NCI-H2171 (cell line): Measurements from ENCODE around the gene EYS.
A peak's percentile ranks its signal among the peaks of the same experiment; 100 is the strongest.

Experiments
- DNase-seq: peaks from one replicate; lab custom pipeline; 2025; lab: John Stamatoyannopoulos, UW

The EYS gene

GRCh38 chr6:64949257-64949656, 757.8 kb downstream of the EYS start:
- DNase-seq = no peak

- DNase-seq = no peak
Observed at GRCh38 chr6:64948261-64948660, 758.8 kb downstream of the EYS start.

GRCh38 chr6:64945450-64945849, 761.6 kb downstream of the EYS start:
- no peak for DNase-seq

- DNase-seq = no peak
Observed at GRCh38 chr6:64932486-64932885, 774.5 kb downstream of the EYS start.

GRCh38 chr6:64930681-64931080, 776.3 kb downstream of the EYS start:
- DNase-seq = peak; percentile 83

GRCh38 chr6:64926051-64926450, 781.0 kb downstream of the EYS start:
- DNase-seq = no peak

GRCh38 chr6:64920257-64920656, 786.8 kb downstream of the EYS start:
- no peak for DNase-seq

- no peak for DNase-seq
Observed at GRCh38 chr6:64914124-64914523, 792.9 kb downstream of the EYS start.

GRCh38 chr6:64912966-64913365, 794.1 kb downstream of the EYS start:
- no peak for DNase-seq

GRCh38 chr6:64908104-64908503, 798.9 kb downstream of the EYS start:
- no peak for DNase-seq

GRCh38 chr6:64904616-64905015, 802.4 kb downstream of the EYS start:
- no peak for DNase-seq

- DNase-seq = no peak
Observed at GRCh38 chr6:64902596-64902995, 804.4 kb downstream of the EYS start.

- no peak for DNase-seq
Observed at GRCh38 chr6:64896939-64897338, 810.1 kb downstream of the EYS start.

- no peak for DNase-seq
Observed at GRCh38 chr6:64895945-64896344, 811.1 kb downstream of the EYS start.

GRCh38 chr6:64890609-64891008, 816.4 kb downstream of the EYS start:
- no peak for DNase-seq

- DNase-seq = no peak
Observed at GRCh38 chr6:64889144-64889543, 817.9 kb downstream of the EYS start.

GRCh38 chr6:64874776-64875175, 832.2 kb downstream of the EYS start:
- no peak for DNase-seq

GRCh38 chr6:64872633-64873032, 834.4 kb downstream of the EYS start:
- no peak for DNase-seq

- DNase-seq = no peak
Observed at GRCh38 chr6:64861039-64861651, 845.9 kb downstream of the EYS start.

GRCh38 chr6:64860203-64860602, 846.8 kb downstream of the EYS start:
- DNase-seq = no peak

- DNase-seq = no peak
Observed at GRCh38 chr6:64850121-64850520, 856.9 kb downstream of the EYS start.

- no peak for DNase-seq
Observed at GRCh38 chr6:64848467-64848866, 858.6 kb downstream of the EYS start.

- no peak for DNase-seq
Observed at GRCh38 chr6:64847396-64847795, 859.6 kb downstream of the EYS start.

- DNase-seq = peak; percentile 3
Observed at GRCh38 chr6:64838726-64839125, 868.3 kb downstream of the EYS start.

- DNase-seq = no peak
Observed at GRCh38 chr6:64831680-64832079, 875.3 kb downstream of the EYS start.
